ENCODE data around the gene SPATA32. TPM values are rescaled to one million over a fixed set of nuclear protein-coding genes. Genes with fewer than 3 reads are reported as not detected.

Gene SPATA32
- total and polyA plus RNA-seq, 8 donors = 0.13 to 0.69 (median 0.44) TPM; not detected in 2

- H3K9me3 ChIP-seq = no peaks in the 10 kb centered on the region
- TF ChIP-seq CTCF (IDR thresholded peaks at IDR 0.05) = no peak
- peak overlapping the region in 1 of 2 donors; percentile 97 for H3K27ac ChIP-seq
- H3K36me3 ChIP-seq = peaks cover 0 to 27% of the 10 kb centered on the region in 2 donors
- intact Hi-C loops (cut with DNase I) = no loop called here
- ATAC-seq (no peak), DNase-seq (no peak)
- H3K27me3 ChIP-seq = no peaks in the 10 kb centered on the region
- peaks cover 40 to 99% of the 10 kb centered on the region in 2 donors for H3K4me1 ChIP-seq
- no peak overlapping the region for H3K4me3 ChIP-seq
These were observed 31.0 kb downstream of the SPATA32 start for GRCh38 chr17:45230787-45231480.

- Histone ChIP-seq H3K4me3 (peak overlapping the region in 1 of 2 donors; percentile 72), H3K9me3 (no peaks in the 10 kb centered on the region), H3K4me1 (peaks cover 40 to 98% of the 10 kb centered on the region in 2 donors), H3K36me3 (peaks cover 0 to 21% of the 10 kb centered on the region in 2 donors), H3K27me3 (no peaks in the 10 kb centered on the region), H3K27ac (peak overlapping the region; percentile 84 to 97)
- intact Hi-C loops (cut with DNase I) = no loop called here
- ATAC-seq (no peak), DNase-seq (no peak)
- TF ChIP-seq CTCF (IDR thresholded peaks at IDR 0.05) = no peak
These were observed 31.5 kb downstream of the SPATA32 start for GRCh38 chr17:45230410-45230786.

GRCh38 chr17:45229681-45230409 lies 32.0 kb downstream of the SPATA32 start:
- peak overlapping the region; percentile 84 to 97 for H3K27ac ChIP-seq
- no peaks in the 10 kb centered on the region for H3K9me3 ChIP-seq
- TF ChIP-seq CTCF (IDR thresholded peaks at IDR 0.05) = no peak
- H3K36me3 ChIP-seq = peaks cover 0 to 18% of the 10 kb centered on the region in 2 donors
- peaks cover 40 to 97% of the 10 kb centered on the region in 2 donors for H3K4me1 ChIP-seq
- intact Hi-C loops (cut with DNase I) = no loop called here
- peak overlapping the region in 1 of 2 donors; percentile 72 for H3K4me3 ChIP-seq
- ATAC-seq (no peak), DNase-seq (peak in 1 of 4 donors; percentile 83)
- no peaks in the 10 kb centered on the region for H3K27me3 ChIP-seq

GRCh38 chr17:45228763-45229539 lies 32.9 kb downstream of the SPATA32 start:
- Histone ChIP-seq H3K27ac (peak overlapping the region; percentile 84 to 97), H3K27me3 (no peaks in the 10 kb centered on the region), H3K4me1 (peaks cover 40 to 97% of the 10 kb centered on the region in 2 donors), H3K4me3 (peak overlapping the region in 1 of 2 donors; percentile 72), H3K36me3 (peaks cover 0 to 12% of the 10 kb centered on the region in 2 donors), H3K9me3 (no peaks in the 10 kb centered on the region)
- intact Hi-C loops (cut with DNase I) = no loop called here
- DNase-seq = peak; percentile 66 to 98 (median 92)
- TF ChIP-seq CTCF (IDR thresholded peaks at IDR 0.05) = peak in 1 of 2 donors; percentile 10
- ATAC-seq = peak; percentile 79
